Spleen (tissue), 11 donors: Measurements from ENCODE around the gene MAPK14. TPM values are rescaled to one million over a fixed set of nuclear protein-coding genes. Genes with fewer than 3 reads are reported as not detected.

ENCODE experiments used
- DNase-seq: peaks from one replicate; pipeline ENCODE4 v3.0.0-alpha.2; 2020
- H3K27ac ChIP-seq, 8 donors: fragments of 200-600 bp; sonication (generic) in 7 of 8; 1 replicate in 4 of 8; 2 replicates in 4 of 8; pipeline versions ENCODE4 v1.5.0 to v1.8.0; 2016 to 2021; ENCODE audit warnings: inconsistent platforms in 4 of 8, mild to moderate bottlenecking in 4 of 8, moderate library complexity in 1 of 8
- H3K27me3 ChIP-seq, 7 donors: fragments of 200-600 bp; sonication (generic) in 6 of 7; replicated peaks in 1 of 7; 1 replicate in 4 of 7; 2 replicates in 3 of 7; pipeline versions ENCODE4 v1.5.0 to v1.8.0; 2016 to 2021; ENCODE audit warnings: inconsistent platforms in 3 of 7, mild to moderate bottlenecking in 1 of 7
- H3K36me3 ChIP-seq, 6 donors: fragments of 200-600 bp; sonication (generic) in 5 of 6; 1 replicate in 4 of 6; 2 replicates in 2 of 6; pipeline versions ENCODE4 v1.5.0 to v1.8.0; 2016 to 2021; ENCODE audit warnings: inconsistent platforms in 2 of 6
- H3K4me1 ChIP-seq, 6 donors: fragments of 200-600 bp; sonication (generic) in 5 of 6; 1 replicate in 3 of 6; 2 replicates in 3 of 6; pipeline versions ENCODE4 v1.5.0 to v1.8.0; 2016 to 2021; ENCODE audit warnings: inconsistent platforms in 3 of 6
- H3K4me3 ChIP-seq, 8 donors: fragments of 200-600 bp; sonication (generic) in 7 of 8; 1 replicate in 4 of 8; 2 replicates in 4 of 8; pipeline versions ENCODE4 v1.5.0 to v1.8.0; 2016 to 2021; ENCODE audit warnings: inconsistent platforms in 4 of 8, mild to moderate bottlenecking in 4 of 8, moderate library complexity in 2 of 8
- H3K9me3 ChIP-seq, 8 donors: fragments of 200-600 bp; sonication (generic) in 7 of 8; 1 replicate in 4 of 8; 2 replicates in 4 of 8; pipeline versions ENCODE4 v1.5.0 to v1.8.0; 2016 to 2021; ENCODE audit warnings: inconsistent platforms in 4 of 8
- POLR2A ChIP-seq, 3 donors: fragments of 450-650 bp; IDR thresholded peaks; one replicate each; pipeline ENCODE4 v1.5.1; 2017; ENCODE audit warnings: antibody characterized with exemption in 3 of 3, mild to moderate bottlenecking in 1 of 3
- POLR2AphosphoS5 ChIP-seq, 3 donors: sonication (generic); formaldehyde crosslinking; IDR thresholded peaks; one replicate each; pipeline ENCODE4 v1.5.1; 2017; ENCODE audit warnings: antibody characterized with exemption in 3 of 3
- WGBS, 5 donors: extraction: QIAGEN DNeasy Blood & Tissue Kit in 3 of 5; methylation state at CpG; one replicate each; pipeline versions ENCODE4 v1.1.5 to v1.1.7; 2013 to 2018; 5-methylcytosine and 5-hydroxymethylcytosine counted together
- intact Hi-C: fragments of 100-400 bp; cut with DNase I; formaldehyde crosslinking; loops from one replicate; pipeline ENCODE4 v1.15.0; 2023; ENCODE audit warnings: low total_unique reads
- polyA plus RNA-seq, 3 donors: library from polyadenylated mRNA; stranded (reverse); fragments of 200-250 nt; gene quantifications; one replicate each; pipeline ENCODE4 v1.2.1, GENCODE V29; 2013
- total RNA-seq, 7 donors: library from RNA; depleted of rRNA in 3 of 7; stranded (reverse); fragments of >200 nt in 3 of 7; fragmentation: NEBNext Ultra II Directional in 4 of 7; extraction: Animal tissue kit (Norgen Biotek cat#: 25700) in 4 of 7; gene quantifications; one replicate each; pipeline versions ENCODE4 v1.1.0 to v1.2.1, GENCODE V29; 2016 to 2021
- TF ChIP-seq, protein P1 (sequence below), 11 experiments: fragments of 200-600 bp in 7 of 11; fragments of 450-650 bp in 4 of 11; sonication (generic) in 4 of 11; IDR thresholded peaks in 8 of 11; conservative IDR thresholded peaks in 3 of 11; 1 replicate in 7 of 11; 2 replicates in 4 of 11; pipeline versions ENCODE4 v1.4.0 to v1.8.0; 2016 to 2021; ENCODE audit warnings: antibody characterized with exemption in 11 of 11, inconsistent platforms in 4 of 11, mild to moderate bottlenecking in 1 of 11
- donor health status: healthy with polysubstance abuse.
- donor health status: DM: no; HTN: no; CAD: no; lungs with moderate emphysema.
- donor health status: DM: no; HTN: no; CAD: no.
- donor health status: Bipolar disorder and iron deficiency.
- donor health status: healthy.
- donor health status: DM: no; HTN: no; CAD: no.
- donor health status: DM: yes; HTN: yes; CAD: no.

The MAPK14 gene
- total and polyA plus RNA-seq, 10 donors = 13.9 to 242 (median 94.6) TPM

DNA sequence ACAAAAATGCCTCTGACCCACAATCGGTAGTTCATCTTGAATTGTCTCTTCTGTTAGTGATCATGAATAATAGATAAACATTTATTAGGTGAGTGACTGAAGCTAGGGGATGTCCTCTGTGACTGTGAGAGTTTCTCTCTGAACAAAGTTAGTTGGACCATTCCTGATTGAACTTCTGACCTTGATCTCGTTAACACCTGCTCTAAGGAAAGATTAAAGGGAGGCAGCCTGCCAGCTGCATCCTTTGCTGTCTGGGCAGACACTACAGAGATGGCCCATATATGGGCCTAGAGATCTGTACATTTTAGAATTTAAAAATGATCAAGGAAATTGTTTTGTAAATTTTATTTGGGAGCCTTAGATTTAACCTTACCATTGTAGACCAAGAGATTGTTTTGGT is 27.3 kb downstream of the MAPK14 start:
- H3K27ac ChIP-seq = no peak overlapping the region

DNA sequence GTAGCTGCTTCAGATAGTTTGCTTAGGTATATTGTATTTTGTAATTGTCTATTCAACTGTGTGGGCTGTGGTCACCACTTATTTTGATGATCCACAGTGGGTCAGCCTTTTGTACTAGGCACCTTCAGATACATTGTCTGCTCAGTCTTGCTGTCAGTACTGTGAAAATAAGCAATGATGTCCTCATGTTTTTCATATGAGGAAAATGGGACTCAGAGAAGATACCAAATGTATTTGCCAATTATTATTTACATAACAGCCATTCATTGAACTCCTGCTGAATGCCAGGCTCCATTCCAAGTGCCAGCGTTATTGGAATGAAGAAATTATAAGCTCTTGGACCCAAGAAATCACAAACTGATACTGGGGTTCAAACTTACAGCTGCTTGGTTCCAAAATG is 28.6 kb downstream of the MAPK14 start:
- 88 to 97% (median 88%) methylated on average over 1 of the region's 1 CpG for WGBS, 5 donors
- intact Hi-C loops = no loop called here
- TF ChIP-seq POLR2AphosphoS5 (IDR thresholded peaks at IDR 0.05) (no peak), POLR2A (IDR thresholded peaks at IDR 0.05) (no peak)
- TF ChIP-seq, protein P1, sequence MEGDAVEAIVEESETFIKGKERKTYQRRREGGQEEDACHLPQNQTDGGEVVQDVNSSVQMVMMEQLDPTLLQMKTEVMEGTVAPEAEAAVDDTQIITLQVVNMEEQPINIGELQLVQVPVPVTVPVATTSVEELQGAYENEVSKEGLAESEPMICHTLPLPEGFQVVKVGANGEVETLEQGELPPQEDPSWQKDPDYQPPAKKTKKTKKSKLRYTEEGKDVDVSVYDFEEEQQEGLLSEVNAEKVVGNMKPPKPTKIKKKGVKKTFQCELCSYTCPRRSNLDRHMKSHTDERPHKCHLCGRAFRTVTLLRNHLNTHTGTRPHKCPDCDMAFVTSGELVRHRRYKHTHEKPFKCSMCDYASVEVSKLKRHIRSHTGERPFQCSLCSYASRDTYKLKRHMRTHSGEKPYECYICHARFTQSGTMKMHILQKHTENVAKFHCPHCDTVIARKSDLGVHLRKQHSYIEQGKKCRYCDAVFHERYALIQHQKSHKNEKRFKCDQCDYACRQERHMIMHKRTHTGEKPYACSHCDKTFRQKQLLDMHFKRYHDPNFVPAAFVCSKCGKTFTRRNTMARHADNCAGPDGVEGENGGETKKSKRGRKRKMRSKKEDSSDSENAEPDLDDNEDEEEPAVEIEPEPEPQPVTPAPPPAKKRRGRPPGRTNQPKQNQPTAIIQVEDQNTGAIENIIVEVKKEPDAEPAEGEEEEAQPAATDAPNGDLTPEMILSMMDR (IDR thresholded peaks at IDR 0.05 in 8 of 11, conservative IDR thresholded peaks at IDR 0.05 in 3 of 11) = no peak

More for the DNA sequence above, 27.3 kb downstream of the MAPK14 start:
- H3K27me3 ChIP-seq = no peaks in the 10 kb centered on the region
- H3K4me3 ChIP-seq = no peak overlapping the region
- no peak for DNase-seq
- TF ChIP-seq, protein P1 (IDR thresholded peaks at IDR 0.05 in 8 of 11, conservative IDR thresholded peaks at IDR 0.05 in 3 of 11) = no peak
- TF ChIP-seq POLR2AphosphoS5 (IDR thresholded peaks at IDR 0.05) = no peak
- no peak for TF ChIP-seq POLR2A (IDR thresholded peaks at IDR 0.05)
- H3K9me3 ChIP-seq = no peaks in the 10 kb centered on the region
- intact Hi-C loops = no loop called here
- H3K36me3 ChIP-seq = peaks cover 0 to 57% (median 27%) of the 10 kb centered on the region in 6 donors
- WGBS, 5 donors = 49 to 82% (median 67%) methylated on average over 2 of the region's 2 CpGs
- H3K4me1 ChIP-seq = peaks cover 0 to 79% (median 26%) of the 10 kb centered on the region in 6 donors

GRCh38 chr6:36061236-36061635 is 33.6 kb downstream of the MAPK14 start:
- 48 to 68% (median 49%) methylated on average over 2 of the region's 2 CpGs for WGBS, 5 donors
- intact Hi-C loops = no loop called here
- no peak overlapping the region for H3K4me3 ChIP-seq

More for the DNA sequence above, 28.6 kb downstream of the MAPK14 start:
- no peaks in the 10 kb centered on the region for H3K9me3 ChIP-seq
- peaks cover 0 to 70% (median 33%) of the 10 kb centered on the region in 6 donors for H3K36me3 ChIP-seq
- DNase-seq = no peak
- no peak overlapping the region for H3K27ac ChIP-seq
- peaks cover 0 to 79% (median 19%) of the 10 kb centered on the region in 6 donors for H3K4me1 ChIP-seq
- H3K27me3 ChIP-seq = no peaks in the 10 kb centered on the region
- no peak overlapping the region for H3K4me3 ChIP-seq

GRCh38 chr6:36062247-36062646 is 34.6 kb downstream of the MAPK14 start:
- no peak for DNase-seq
- peaks cover 0 to 80% (median 21%) of the 10 kb centered on the region in 6 donors for H3K4me1 ChIP-seq
- H3K9me3 ChIP-seq = no peaks in the 10 kb centered on the region
- no peak overlapping the region for H3K27ac ChIP-seq
- intact Hi-C loops = no loop called here
- 91 to 99% (median 97%) methylated on average over 2 of the region's 2 CpGs for WGBS, 5 donors
- H3K36me3 ChIP-seq = peaks cover 0 to 52% (median 19%) of the 10 kb centered on the region in 6 donors
- TF ChIP-seq POLR2AphosphoS5 (IDR thresholded peaks at IDR 0.05) = no peak
- no peak for TF ChIP-seq POLR2A (IDR thresholded peaks at IDR 0.05)
- TF ChIP-seq, protein P1 (IDR thresholded peaks at IDR 0.05 in 8 of 11, conservative IDR thresholded peaks at IDR 0.05 in 3 of 11) = no peak
- no peak overlapping the region for H3K4me3 ChIP-seq
- H3K27me3 ChIP-seq = no peaks in the 10 kb centered on the region

More at GRCh38 chr6:36061236-36061635, 33.6 kb downstream of the MAPK14 start:
- DNase-seq = no peak
- no peak overlapping the region for H3K27ac ChIP-seq
- H3K4me1 ChIP-seq = peaks cover 0 to 78% (median 18%) of the 10 kb centered on the region in 6 donors
- H3K9me3 ChIP-seq = no peaks in the 10 kb centered on the region
- H3K36me3 ChIP-seq = peaks cover 0 to 56% (median 21%) of the 10 kb centered on the region in 6 donors
- TF ChIP-seq POLR2A (IDR thresholded peaks at IDR 0.05) (no peak), POLR2AphosphoS5 (IDR thresholded peaks at IDR 0.05) (no peak)
- TF ChIP-seq, protein P1 (IDR thresholded peaks at IDR 0.05 in 8 of 11, conservative IDR thresholded peaks at IDR 0.05 in 3 of 11) = no peak
- no peaks in the 10 kb centered on the region for H3K27me3 ChIP-seq
